HCT116 (cell line): ENCODE data around the gene PRR16.

Experiments
- CEBPB ChIP-seq: IDR thresholded peaks from 2 replicates; pipeline ENCODE4 v1.6.1; 2012; ENCODE audit warnings: low read depth
- EZH2 ChIP-seq: fragments of 200-600 bp; sonication (generic); IDR thresholded peaks from 2 replicates; pipeline ENCODE4 v1.6.1; 2017; ENCODE audit warnings: antibody characterized with exemption, mixed run types
- EZH2phosphoT487 ChIP-seq: fragments of 200-600 bp; IDR thresholded peaks from 2 replicates; pipeline ENCODE4 v1.6.1; 2018; ENCODE audit warnings: antibody characterized with exemption, borderline replicate concordance
- FOSL1 ChIP-seq: IDR thresholded peaks from 2 replicates; pipeline ENCODE4 v1.6.1; 2012; ENCODE audit warnings: low read depth
- POLR2A ChIP-seq: IDR thresholded peaks from 2 replicates; pipeline ENCODE4 v1.7.0; 2011; ENCODE audit warnings: borderline replicate concordance; ENCODE audit not compliant: insufficient read depth, insufficient read length; ENCODE audit errors: extremely low read depth
- POLR2AphosphoS5 ChIP-seq: IDR thresholded peaks from 2 replicates; pipeline ENCODE4 v1.6.1; 2011; ENCODE audit warnings: mild to moderate bottlenecking, low read depth, low read length, moderate library complexity
- RAD21 ChIP-seq: IDR thresholded peaks from 2 replicates; pipeline ENCODE4 v1.6.1; 2012; ENCODE audit warnings: low read depth, mild to moderate bottlenecking
- SIN3A ChIP-seq: IDR thresholded peaks from 2 replicates; pipeline ENCODE4 v1.6.1; 2012; ENCODE audit warnings: low read depth
- SRF ChIP-seq: IDR thresholded peaks from 2 replicates; pipeline ENCODE4 v1.6.1; 2012; ENCODE audit warnings: low read depth
- TF ChIP-seq, protein P1 (sequence below), 3 experiments: fragments of 200-600 bp in 1 of 3; sonication (generic) in 1 of 3; IDR thresholded peaks in 2 of 3; conservative IDR thresholded peaks in 1 of 3; 2 replicates each; pipeline ENCODE4 v1.5.1; 2012 to 2017; ENCODE audit warnings: low read depth in 2 of 3, low read length in 2 of 3, antibody characterized with exemption in 1 of 3, borderline replicate concordance in 1 of 3, control low read depth in 1 of 3, mild to moderate bottlenecking in 1 of 3, mixed read lengths in 1 of 3, mixed run types in 1 of 3, moderate library complexity in 1 of 3; ENCODE audit not compliant: insufficient read depth in 1 of 3
- TF ChIP-seq, protein P2 (sequence below): IDR thresholded peaks from 2 replicates; pipeline ENCODE4 v1.6.1; 2012; ENCODE audit warnings: low read depth
- TF ChIP-seq, protein P3 (sequence below): IDR thresholded peaks from 2 replicates; pipeline ENCODE4 v1.6.1; 2012

DNA sequence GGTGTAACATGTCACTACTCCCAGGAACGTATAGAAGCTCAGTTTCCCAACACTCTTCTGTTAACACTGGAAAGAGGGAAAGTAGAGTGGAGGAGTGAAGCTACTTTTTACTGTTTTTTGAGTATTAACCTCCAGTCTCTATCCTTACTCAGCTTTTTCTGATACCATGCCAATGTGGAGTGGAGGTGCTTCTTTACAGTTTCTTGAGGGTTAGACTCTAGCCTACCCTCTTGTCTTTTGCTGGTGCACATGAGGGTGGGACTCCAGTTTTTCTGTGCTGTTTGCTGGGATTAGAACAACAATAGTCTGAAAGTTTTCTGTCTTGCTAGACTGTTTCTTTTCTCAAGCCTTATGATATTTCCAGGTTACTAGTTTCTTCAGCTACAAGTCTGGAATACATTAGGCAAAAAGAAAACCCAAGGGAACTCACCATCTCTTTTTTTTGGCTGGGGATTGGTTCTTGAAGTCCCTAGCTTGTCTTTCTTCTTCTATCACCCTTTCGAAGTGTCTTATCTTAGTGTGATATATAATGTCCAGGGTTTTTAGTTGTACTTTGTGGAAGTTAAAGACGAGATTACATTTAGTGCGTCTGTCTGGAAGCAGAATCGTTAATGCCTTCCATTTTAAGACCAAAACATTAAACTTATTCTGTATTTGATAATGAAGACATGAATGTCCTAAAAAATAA is 35.9 kb downstream of the PRR16 start:
- TF ChIP-seq EZH2 (no peak), POLR2A (no peak), EZH2phosphoT487 (no peak), FOSL1 (no peak), POLR2AphosphoS5 (no peak), SRF (no peak), RAD21 (no peak), SIN3A (no peak), CEBPB (no peak)
- TF ChIP-seq, protein P1, sequence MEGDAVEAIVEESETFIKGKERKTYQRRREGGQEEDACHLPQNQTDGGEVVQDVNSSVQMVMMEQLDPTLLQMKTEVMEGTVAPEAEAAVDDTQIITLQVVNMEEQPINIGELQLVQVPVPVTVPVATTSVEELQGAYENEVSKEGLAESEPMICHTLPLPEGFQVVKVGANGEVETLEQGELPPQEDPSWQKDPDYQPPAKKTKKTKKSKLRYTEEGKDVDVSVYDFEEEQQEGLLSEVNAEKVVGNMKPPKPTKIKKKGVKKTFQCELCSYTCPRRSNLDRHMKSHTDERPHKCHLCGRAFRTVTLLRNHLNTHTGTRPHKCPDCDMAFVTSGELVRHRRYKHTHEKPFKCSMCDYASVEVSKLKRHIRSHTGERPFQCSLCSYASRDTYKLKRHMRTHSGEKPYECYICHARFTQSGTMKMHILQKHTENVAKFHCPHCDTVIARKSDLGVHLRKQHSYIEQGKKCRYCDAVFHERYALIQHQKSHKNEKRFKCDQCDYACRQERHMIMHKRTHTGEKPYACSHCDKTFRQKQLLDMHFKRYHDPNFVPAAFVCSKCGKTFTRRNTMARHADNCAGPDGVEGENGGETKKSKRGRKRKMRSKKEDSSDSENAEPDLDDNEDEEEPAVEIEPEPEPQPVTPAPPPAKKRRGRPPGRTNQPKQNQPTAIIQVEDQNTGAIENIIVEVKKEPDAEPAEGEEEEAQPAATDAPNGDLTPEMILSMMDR (IDR thresholded peaks at IDR 0.05 in 2 of 3, conservative IDR thresholded peaks at IDR 0.05 in 1 of 3; ENCODE audit: borderline replicate concordance in 1 of 3, insufficient read depth in 1 of 3, low read depth in 2 of 3, low read length in 2 of 3): no peak
- TF ChIP-seq, protein P2, sequence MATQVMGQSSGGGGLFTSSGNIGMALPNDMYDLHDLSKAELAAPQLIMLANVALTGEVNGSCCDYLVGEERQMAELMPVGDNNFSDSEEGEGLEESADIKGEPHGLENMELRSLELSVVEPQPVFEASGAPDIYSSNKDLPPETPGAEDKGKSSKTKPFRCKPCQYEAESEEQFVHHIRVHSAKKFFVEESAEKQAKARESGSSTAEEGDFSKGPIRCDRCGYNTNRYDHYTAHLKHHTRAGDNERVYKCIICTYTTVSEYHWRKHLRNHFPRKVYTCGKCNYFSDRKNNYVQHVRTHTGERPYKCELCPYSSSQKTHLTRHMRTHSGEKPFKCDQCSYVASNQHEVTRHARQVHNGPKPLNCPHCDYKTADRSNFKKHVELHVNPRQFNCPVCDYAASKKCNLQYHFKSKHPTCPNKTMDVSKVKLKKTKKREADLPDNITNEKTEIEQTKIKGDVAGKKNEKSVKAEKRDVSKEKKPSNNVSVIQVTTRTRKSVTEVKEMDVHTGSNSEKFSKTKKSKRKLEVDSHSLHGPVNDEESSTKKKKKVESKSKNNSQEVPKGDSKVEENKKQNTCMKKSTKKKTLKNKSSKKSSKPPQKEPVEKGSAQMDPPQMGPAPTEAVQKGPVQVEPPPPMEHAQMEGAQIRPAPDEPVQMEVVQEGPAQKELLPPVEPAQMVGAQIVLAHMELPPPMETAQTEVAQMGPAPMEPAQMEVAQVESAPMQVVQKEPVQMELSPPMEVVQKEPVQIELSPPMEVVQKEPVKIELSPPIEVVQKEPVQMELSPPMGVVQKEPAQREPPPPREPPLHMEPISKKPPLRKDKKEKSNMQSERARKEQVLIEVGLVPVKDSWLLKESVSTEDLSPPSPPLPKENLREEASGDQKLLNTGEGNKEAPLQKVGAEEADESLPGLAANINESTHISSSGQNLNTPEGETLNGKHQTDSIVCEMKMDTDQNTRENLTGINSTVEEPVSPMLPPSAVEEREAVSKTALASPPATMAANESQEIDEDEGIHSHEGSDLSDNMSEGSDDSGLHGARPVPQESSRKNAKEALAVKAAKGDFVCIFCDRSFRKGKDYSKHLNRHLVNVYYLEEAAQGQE: no peak
- TF ChIP-seq, protein P3, sequence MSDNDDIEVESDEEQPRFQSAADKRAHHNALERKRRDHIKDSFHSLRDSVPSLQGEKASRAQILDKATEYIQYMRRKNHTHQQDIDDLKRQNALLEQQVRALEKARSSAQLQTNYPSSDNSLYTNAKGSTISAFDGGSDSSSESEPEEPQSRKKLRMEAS: no peak
